GM12878 (cell line): ENCODE measurements around the gene KIF3A. TPM values are rescaled to one million over a fixed set of nuclear protein-coding genes. Genes with fewer than 3 reads are reported as not detected.

Experiments used
- ATAC-seq: fragments of 200-7000 bp; cut with Tn5 transposase; 3 replicates; pipeline ENCODE4 v1.9.1; 2020; ENCODE audit warnings: mild to moderate bottlenecking, moderate library complexity
- BruUV-seq: library from RNA; stranded (reverse); fragments of 400-500 nt; replicated peaks from 2 replicates; lab custom pipeline; 2021; lab: Mats Ljungman, UMichigan
- CTCF ChIA-PET: fragments of 300-600 bp; sonication (Branson Sonifier 250); formaldehyde crosslinking; extraction: SDS; loops from one replicate; lab custom pipeline; 2021; ENCODE audit warnings: inconsistent platforms; lab: Yijun Ruan, JAX
- POLR2A ChIA-PET: fragments of 350-600 bp; formaldehyde crosslinking; extraction: SDS; loops from one replicate; lab custom pipeline; 2021; ENCODE audit warnings: inconsistent platforms; lab: Charles Lee
- RAD21 ChIA-PET: fragments of 300-600 bp; sonication (Branson Sonifier 250); formaldehyde crosslinking; loops from one replicate; lab custom pipeline; 2023; ENCODE audit warnings: antibody characterized with exemption; ENCODE audit not compliant: unreplicated experiment; lab: Charles Lee
- SMC1A ChIA-PET: fragments of 300-600 bp; sonication (Branson Sonifier 250); formaldehyde crosslinking; loops from one replicate; lab custom pipeline; 2023; ENCODE audit not compliant: unreplicated experiment, uncharacterized antibody; lab: Charles Lee
- DNase-seq: peaks from one replicate; pipeline ENCODE4 v3.0.0-alpha.2; 2011; ENCODE audit warnings: low read depth, low spot score
- FAIRE-seq: peaks from 3 replicates; lab custom pipeline; 2011; peaks lifted over from hg19 to GRCh38; lab: Jason Lieb, UNC
- H2AFZ ChIP-seq: 2 replicates; pipeline ENCODE4 v1.6.0; 2011; ENCODE audit warnings: low read depth, low read length, control low read depth; ENCODE audit not compliant: control insufficient read depth
- H3K27ac ChIP-seq: 2 replicates; pipeline ENCODE4 v1.5.1; 2011; ENCODE audit warnings: control low read depth; ENCODE audit not compliant: control insufficient read depth, insufficient read depth
- H3K27me3 ChIP-seq, 2 experiments: replicated peaks in 1 of 2; 2 replicates each; pipeline versions ENCODE4 v1.6.0 to v1.6.1; 2011; ENCODE audit warnings: low read length in 1 of 2; ENCODE audit not compliant: control insufficient read depth in 2 of 2, insufficient read depth in 2 of 2
- H3K36me3 ChIP-seq, 2 experiments: 2 replicates each; pipeline ENCODE4 v1.5.1; 2011; ENCODE audit warnings: low read length in 1 of 2; ENCODE audit not compliant: control insufficient read depth in 2 of 2, insufficient read depth in 2 of 2
- H3K4me1 ChIP-seq: 2 replicates; pipeline ENCODE4 v1.6.1; 2011; ENCODE audit warnings: mild to moderate bottlenecking, low read length, moderate library complexity, mixed read lengths; ENCODE audit not compliant: control insufficient read depth, insufficient read depth
- H3K4me2 ChIP-seq: 2 replicates; pipeline ENCODE4 v1.6.0; 2011; ENCODE audit warnings: control low read depth; ENCODE audit not compliant: control insufficient read depth, insufficient read depth
- H3K4me3 ChIP-seq: fragments of 200-600 bp; sonication (generic); 2 replicates; pipeline ENCODE4 v1.5.1; 2016
- H3K79me2 ChIP-seq: 2 replicates; pipeline ENCODE4 v1.6.0; 2011; ENCODE audit warnings: low read length; ENCODE audit not compliant: control insufficient read depth, insufficient read depth
- H3K9ac ChIP-seq: 2 replicates; pipeline ENCODE4 v1.8.0; 2011; ENCODE audit warnings: low read length, control low read depth, mixed read lengths; ENCODE audit not compliant: control insufficient read depth, insufficient read depth
- H3K9me3 ChIP-seq: replicated peaks from 3 replicates; pipeline ENCODE4 v1.5.1; 2011; ENCODE audit warnings: mild to moderate bottlenecking, low read length; ENCODE audit not compliant: control insufficient read depth, insufficient read depth
- H4K20me1 ChIP-seq: 2 replicates; pipeline ENCODE4 v1.6.0; 2011; ENCODE audit not compliant: control insufficient read depth, insufficient read depth
- RELB ChIP-seq: fragments of 450-650 bp; IDR thresholded peaks from 2 replicates; pipeline ENCODE4 v1.6.1; 2017; ENCODE audit warnings: low read depth, mild to moderate bottlenecking, moderate library complexity
- SIX5 ChIP-seq: IDR thresholded peaks from 2 replicates; pipeline ENCODE4 v1.6.1; 2011; ENCODE audit warnings: mild to moderate bottlenecking, low read depth, low read length, moderate library complexity; ENCODE audit not compliant: severe bottlenecking
- SMAD1 ChIP-seq: fragments of 450-650 bp; IDR thresholded peaks from 2 replicates; pipeline ENCODE4 v1.6.1; 2018; ENCODE audit warnings: mild to moderate bottlenecking, low read depth; ENCODE audit not compliant: partially characterized antibody
- SP1 ChIP-seq: IDR thresholded peaks from one replicate; pipeline ENCODE4 v1.6.1; 2011; ENCODE audit warnings: low read depth, low read length
- WGBS: methylation state at CpG from one replicate; pipeline ENCODE4 v1.1.6; 2016; ENCODE audit warnings: low lambda C conversion rate; ENCODE audit not compliant: insufficient replicate concordance, insufficient coverage; ENCODE audit errors: missing lambda C conversion rate; 5-methylcytosine and 5-hydroxymethylcytosine counted together
- in situ Hi-C: fragments of 300-500 bp; cut with MboI; formaldehyde crosslinking; loops from 9 replicates; pipeline ENCODE4 v1.14.3; 2018; ENCODE audit warnings: mixed read lengths
- intact Hi-C: fragments of 100-400 bp; cut with micrococcal nuclease; formaldehyde crosslinking; loops from one replicate; pipeline ENCODE4 v1.14.2; 2022; ENCODE audit not compliant: unreplicated experiment
- polyA plus RNA-seq, 11 experiments: library from polyadenylated mRNA; depleted of rRNA in 4 of 11; unstranded in 6 of 11; stranded (reverse) in 5 of 11; fragments of >200 nt; fragmentation: Nextera tagmentation in 4 of 11; fragmentation: Illumina TruSeq in 1 of 11; extraction: Ambion mirVana in 4 of 11; extraction: Trizol in 1 of 11; gene quantifications; 1 replicate in 1 of 11; 2 replicates in 10 of 11; pipeline versions ENCODE4 v1.2.1 to v1.2.3, GENCODE V29; 2011 to 2016; ENCODE audit warnings: inconsistent platforms in 2 of 11, missing spikeins in 2 of 11, low read depth in 1 of 11
- total RNA-seq, 4 experiments: library from RNA; depleted of rRNA in 3 of 4; stranded (reverse); fragments of >200 nt in 3 of 4; fragmentation: Illumina TruSeq in 1 of 4; extraction: Trizol in 1 of 4; gene quantifications; 2 replicates each; pipeline versions ENCODE4 v1.2.1 to v1.2.3, GENCODE V29; 2013 to 2021

Gene KIF3A
- total and polyA plus RNA-seq, 10 of the 15 experiments (the other 5 are each of a cell fraction or from before 2014, with no cell fraction given), result 2.7 to 36.5 (median 10.0) TPM

- TF ChIP-seq RELB, result no peak
- no peak for TF ChIP-seq SMAD1
- no peak for TF ChIP-seq SP1
Observed at GRCh38 chr5:132684922-132685720, 52.2 kb downstream of the KIF3A start (continued).

GRCh38 chr5:132684491-132684890, 52.9 kb downstream of the KIF3A start:
- RAD21 ChIA-PET, result interaction anchor here (0.8 to 8.2 kb wide), 6 partner anchors 8 to 387 kb away, joined by 3 to 95 read pairs (median 4); no protein-coding TSS in a partner anchor
- Histone ChIP-seq H3K9me3 (no peaks in the 10 kb centered on the region), H3K27ac (no peak overlapping the region), H3K4me2 (no peak overlapping the region), H3K4me1 (peaks cover 13% of the 10 kb centered on the region; the same call in 1 of the 2 replicates), H3K36me3 (no peaks in the 10 kb centered on the region), H2AFZ (no peak overlapping the region), H4K20me1 (no peaks in the 10 kb centered on the region), H3K79me2 (no peaks in the 10 kb centered on the region), H3K4me3 (no peak overlapping the region), H3K9ac (no peak overlapping the region), H3K27me3 (no peaks in the 10 kb centered on the region)
- SMC1A ChIA-PET, result interaction anchor here (0.7 to 8.8 kb wide), 11 partner anchors 8 to 67 kb away, joined by 3 to 116 read pairs (median 3); partner anchors contain the start of gene IL4
- 96% methylated on average over 6 of the region's 6 CpGs for WGBS
- no peak for TF ChIP-seq SIX5
- intact Hi-C loops, result no loop called here
- in situ Hi-C loops, result no loop called here
- ATAC-seq (no peak), FAIRE-seq (no peak), DNase-seq (no peak)
- no TSS peak for BruUV-seq
- CTCF ChIA-PET, result interaction anchor here (0.8 to 2.0 kb wide), 5 partner anchors 9 to 23 kb away, joined by 3 to 4 read pairs (median 3); partner anchors contain the start of gene IL4
- POLR2A ChIA-PET, result interaction anchor here (1.0 to 8.8 kb wide), 3 partner anchors 10 to 135 kb away, joined by 3 to 79 read pairs (median 7); partner anchors contain the start of gene IL4
